Fibroblast of villous mesenchyme (primary cell): ENCODE results near the gene NELL1. TPM values are rescaled to one million over a fixed set of nuclear protein-coding genes. Genes with fewer than 3 reads are reported as not detected.

Source experiments
- DNase-seq: peaks from one replicate; pipeline ENCODE4 v3.0.0-alpha.2; 2010; ENCODE audit warnings: low read depth
- H3K4me3 ChIP-seq: 2 replicates; pipeline ENCODE4 v1.5.1; 2011; ENCODE audit warnings: low read depth, mild to moderate bottlenecking, low read length
- CTCF ChIP-seq: IDR thresholded peaks from 2 replicates; pipeline ENCODE4 v1.5.1; 2012; ENCODE audit warnings: low read depth, mild to moderate bottlenecking, low read length; ENCODE audit not compliant: insufficient read depth
- total RNA-seq: library from RNA; depleted of rRNA; stranded (reverse); fragments of >200 nt; gene quantifications from 2 replicates; pipeline ENCODE4 v1.2.3, GENCODE V29; 2012

Gene NELL1
- total RNA-seq, 1 donor: not detected

GRCh38 chr11:20962581-20962980, 293.2 kb downstream of the NELL1 start:
- no peak for TF ChIP-seq CTCF
- DNase-seq: no peak
- no peak overlapping the region for H3K4me3 ChIP-seq

GRCh38 chr11:20963596-20963995, 294.2 kb downstream of the NELL1 start:
- no peak for TF ChIP-seq CTCF
- no peak for DNase-seq
- no peak overlapping the region for H3K4me3 ChIP-seq

GRCh38 chr11:20964985-20965384, 295.6 kb downstream of the NELL1 start:
- DNase-seq: no peak
- no peak for TF ChIP-seq CTCF
- no peak overlapping the region for H3K4me3 ChIP-seq

GRCh38 chr11:20966489-20966888, 297.1 kb downstream of the NELL1 start:
- DNase-seq: no peak
- no peak overlapping the region for H3K4me3 ChIP-seq
- no peak for TF ChIP-seq CTCF

- no peak for TF ChIP-seq CTCF
- DNase-seq: no peak
Measured at GRCh38 chr11:20973940-20974559, 304.7 kb downstream of the NELL1 start.

GRCh38 chr11:20980736-20981135, 311.4 kb downstream of the NELL1 start:
- H3K4me3 ChIP-seq: no peak overlapping the region
- DNase-seq: no peak
- TF ChIP-seq CTCF: no peak

More at GRCh38 chr11:20973940-20974559, 304.7 kb downstream of the NELL1 start:
- no peak overlapping the region for H3K4me3 ChIP-seq

- no peak for TF ChIP-seq CTCF
- DNase-seq: no peak
Measured at GRCh38 chr11:20990447-20990846, 321.1 kb downstream of the NELL1 start.

More at GRCh38 chr11:20990447-20990846, 321.1 kb downstream of the NELL1 start:
- H3K4me3 ChIP-seq: no peak overlapping the region
